HPDE6-E6E7 (cell line): Measurements from ENCODE around the gene B3GAT2.
A peak's percentile ranks its signal among the peaks of the same experiment; 100 is the strongest.

Experiments
- DNase-seq: peaks from one replicate; pipeline ENCODE4 v3.0.0; 2011; ENCODE audit warnings: missing footprints; ENCODE audit errors: extremely low spot score

B3GAT2 gene

GRCh38 chr6:70894001-70894400 lies 62.9 kb downstream of the B3GAT2 start:
- DNase-seq: no peak

GRCh38 chr6:70889270-70889669 lies 67.6 kb downstream of the B3GAT2 start:
- DNase-seq: no peak

- no peak for DNase-seq
Observed at GRCh38 chr6:70886661-70887060, 70.2 kb downstream of the B3GAT2 start.

- no peak for DNase-seq
Observed at GRCh38 chr6:70886071-70886470, 70.8 kb downstream of the B3GAT2 start.

GRCh38 chr6:70884074-70884983 lies 72.5 kb downstream of the B3GAT2 start:
- peak; percentile 67 for DNase-seq

GRCh38 chr6:70879496-70879895 lies 77.4 kb downstream of the B3GAT2 start:
- DNase-seq: no peak

- DNase-seq: no peak
Observed at GRCh38 chr6:70874181-70874913, 82.5 kb downstream of the B3GAT2 start.

GRCh38 chr6:70872469-70872868 lies 84.4 kb downstream of the B3GAT2 start:
- DNase-seq: no peak

- no peak for DNase-seq
Observed at GRCh38 chr6:70864401-70864800, 92.5 kb downstream of the B3GAT2 start.

GRCh38 chr6:70863343-70863742 lies 93.5 kb downstream of the B3GAT2 start:
- no peak for DNase-seq

- no peak for DNase-seq
Observed at GRCh38 chr6:70860920-70861319, 95.9 kb downstream of the B3GAT2 start.

- DNase-seq: no peak
Observed at GRCh38 chr6:70860045-70860444, 96.8 kb downstream of the B3GAT2 start.

GRCh38 chr6:70857387-70858077 lies 99.3 kb downstream of the B3GAT2 start:
- no peak for DNase-seq

GRCh38 chr6:70852667-70853246 lies 104.1 kb downstream of the B3GAT2 start:
- no peak for DNase-seq

GRCh38 chr6:70849348-70850069 lies 107.4 kb downstream of the B3GAT2 start:
- DNase-seq: no peak

- no peak for DNase-seq
Observed at GRCh38 chr6:70847106-70848084, 109.5 kb downstream of the B3GAT2 start.

GRCh38 chr6:70846207-70846835 lies 110.5 kb downstream of the B3GAT2 start:
- no peak for DNase-seq

- no peak for DNase-seq
Observed at GRCh38 chr6:70844301-70844700, 112.6 kb downstream of the B3GAT2 start.

GRCh38 chr6:70843328-70843918 lies 113.4 kb downstream of the B3GAT2 start:
- no peak for DNase-seq
